Vagina (tissue), 2 donors: ENCODE data around the gene PPP2R5C.

ENCODE experiments used
- POLR2AphosphoS5 ChIP-seq, 2 donors: sonication (generic); formaldehyde crosslinking; IDR thresholded peaks; one replicate each; pipeline ENCODE4 v1.9.0; 2017; ENCODE audit warnings: antibody characterized with exemption in 2 of 2, mild to moderate bottlenecking in 2 of 2, low read depth in 1 of 2; ENCODE audit not compliant: insufficient read depth in 1 of 2
- TF ChIP-seq, protein P1 (sequence below), 3 experiments: fragments of 450-650 bp in 2 of 3; fragments of 200-600 bp in 1 of 3; sonication (generic) in 1 of 3; IDR thresholded peaks; one replicate each; pipeline ENCODE4 v1.5.1; 2017 to 2019; ENCODE audit warnings: antibody characterized with exemption in 3 of 3, mild to moderate bottlenecking in 2 of 3, moderate library complexity in 2 of 3

DNA sequence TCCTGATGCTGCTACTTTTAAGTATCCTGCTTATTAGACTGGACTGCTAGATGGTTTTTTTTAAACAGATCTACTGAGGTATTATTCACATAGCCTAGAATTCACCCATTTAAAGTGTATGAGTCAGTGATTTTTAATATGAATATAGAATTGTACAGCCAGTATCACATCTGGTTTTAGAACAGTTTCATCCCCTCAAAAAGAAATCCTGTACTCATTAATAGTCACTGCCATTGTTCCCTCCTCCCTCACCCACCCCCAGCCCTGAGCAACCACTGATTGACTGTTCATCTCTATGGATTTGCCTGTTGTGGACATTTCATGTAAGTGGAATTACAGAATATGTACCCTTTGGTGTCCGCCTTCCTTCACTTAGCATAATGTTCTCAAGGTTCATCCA, 98.4 kb downstream of the PPP2R5C start:
- TF ChIP-seq, protein P1, sequence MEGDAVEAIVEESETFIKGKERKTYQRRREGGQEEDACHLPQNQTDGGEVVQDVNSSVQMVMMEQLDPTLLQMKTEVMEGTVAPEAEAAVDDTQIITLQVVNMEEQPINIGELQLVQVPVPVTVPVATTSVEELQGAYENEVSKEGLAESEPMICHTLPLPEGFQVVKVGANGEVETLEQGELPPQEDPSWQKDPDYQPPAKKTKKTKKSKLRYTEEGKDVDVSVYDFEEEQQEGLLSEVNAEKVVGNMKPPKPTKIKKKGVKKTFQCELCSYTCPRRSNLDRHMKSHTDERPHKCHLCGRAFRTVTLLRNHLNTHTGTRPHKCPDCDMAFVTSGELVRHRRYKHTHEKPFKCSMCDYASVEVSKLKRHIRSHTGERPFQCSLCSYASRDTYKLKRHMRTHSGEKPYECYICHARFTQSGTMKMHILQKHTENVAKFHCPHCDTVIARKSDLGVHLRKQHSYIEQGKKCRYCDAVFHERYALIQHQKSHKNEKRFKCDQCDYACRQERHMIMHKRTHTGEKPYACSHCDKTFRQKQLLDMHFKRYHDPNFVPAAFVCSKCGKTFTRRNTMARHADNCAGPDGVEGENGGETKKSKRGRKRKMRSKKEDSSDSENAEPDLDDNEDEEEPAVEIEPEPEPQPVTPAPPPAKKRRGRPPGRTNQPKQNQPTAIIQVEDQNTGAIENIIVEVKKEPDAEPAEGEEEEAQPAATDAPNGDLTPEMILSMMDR (IDR thresholded peaks at IDR 0.05), result no peak
- no peak for TF ChIP-seq POLR2AphosphoS5 (IDR thresholded peaks at IDR 0.05; ENCODE audit: insufficient read depth in 1 of 2, low read depth in 1 of 2)
